Stimulated activated CD8-positive, alpha-beta memory T cell treated with anti-CD3 and anti-CD28 coated beads, Interleukin-7, amount 100 ng/mL, for 48 hours (primary cell): Measurements from ENCODE around the gene TTLL7.

Experiments
- DNase-seq, 2 donors: peaks; one replicate each; pipeline ENCODE4 v3.0.0-alpha.2; 2020; ENCODE audit warnings: low read depth in 1 of 2; ENCODE audit errors: extremely low read depth in 1 of 2

Gene TTLL7

GRCh38 chr1:83829106-83829505 lies 169.8 kb downstream of the TTLL7 start:
- no peak for DNase-seq

DNA sequence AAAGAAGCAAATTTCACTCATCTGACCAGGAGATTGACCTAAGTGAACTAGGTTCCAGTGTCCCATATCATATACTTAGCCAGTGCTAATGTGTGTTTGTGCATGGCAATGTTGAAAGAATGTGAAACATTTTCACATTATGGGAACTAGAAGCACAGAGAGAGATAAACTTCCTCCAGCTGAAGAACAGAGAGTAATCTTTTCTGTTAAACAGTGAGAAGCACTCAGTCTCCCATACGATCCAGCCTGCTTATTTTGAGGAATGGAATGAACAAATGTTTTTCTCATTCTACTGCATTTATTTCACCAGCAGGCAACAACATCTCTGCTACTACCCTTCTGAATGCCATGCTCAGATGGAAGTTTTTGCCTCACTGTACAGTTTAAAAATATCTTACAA lies 170.5 kb downstream of the TTLL7 start:
- no peak for DNase-seq

GRCh38 chr1:83827741-83828140 lies 171.2 kb downstream of the TTLL7 start:
- no peak for DNase-seq

GRCh38 chr1:83822208-83822607 lies 176.7 kb downstream of the TTLL7 start:
- DNase-seq, result no peak

GRCh38 chr1:83819436-83819835 lies 179.5 kb downstream of the TTLL7 start:
- no peak for DNase-seq

- no peak for DNase-seq
Observed at GRCh38 chr1:83818916-83819315, 180.0 kb downstream of the TTLL7 start.

DNA sequence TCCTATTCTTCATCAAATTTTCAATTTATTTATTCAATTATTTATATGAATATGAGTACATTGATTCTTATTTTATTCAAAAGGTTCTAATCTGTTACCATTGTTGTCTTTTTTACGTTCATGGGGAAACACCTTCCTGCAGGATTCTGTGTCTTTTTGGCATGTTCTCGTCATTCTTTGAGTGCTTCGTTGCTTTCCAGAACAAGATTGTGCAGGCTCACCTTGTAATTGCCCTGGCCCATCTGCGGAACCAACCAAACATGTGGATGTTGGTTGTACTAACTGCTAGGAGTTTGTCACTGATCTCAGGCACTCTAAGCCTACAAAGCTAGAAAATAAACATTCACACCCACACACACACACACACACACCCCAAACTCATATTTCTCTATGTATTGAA lies 182.1 kb downstream of the TTLL7 start:
- no peak for DNase-seq

GRCh38 chr1:83815330-83815729 lies 183.6 kb downstream of the TTLL7 start:
- no peak for DNase-seq
